C4-2B (cell line): ENCODE data around the gene SSC5D.

Experiments
- ZFX ChIP-seq: fragments of 450-650 bp; IDR thresholded peaks from 2 replicates; pipeline ENCODE4 v1.6.1; 2017
- TF ChIP-seq, protein P1 (sequence below): fragments of 450-650 bp; conservative IDR thresholded peaks from 2 replicates; pipeline ENCODE4 v1.5.1; 2017; ENCODE audit warnings: mild to moderate bottlenecking

DNA sequence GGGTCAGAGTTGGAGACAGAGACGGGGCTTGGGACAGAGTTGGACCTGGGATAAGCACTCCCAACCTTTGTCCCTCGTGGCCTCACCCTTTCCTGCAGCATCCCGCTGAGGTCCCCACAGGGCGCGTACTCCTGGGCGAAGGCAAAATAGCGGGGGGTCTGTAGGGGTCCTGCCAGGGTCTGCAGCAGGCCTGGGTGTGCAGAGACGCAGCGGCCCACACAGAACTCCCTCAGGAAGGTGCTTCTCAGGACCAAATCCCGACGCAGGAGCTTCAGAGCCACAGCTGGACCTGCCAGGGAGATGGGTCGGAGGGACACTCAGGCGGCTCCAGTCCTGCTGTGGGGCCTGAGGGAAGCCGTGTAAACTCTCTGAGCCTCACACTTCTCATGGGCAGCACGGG lies 55.8 kb downstream of the SSC5D start:
- TF ChIP-seq, protein P1, sequence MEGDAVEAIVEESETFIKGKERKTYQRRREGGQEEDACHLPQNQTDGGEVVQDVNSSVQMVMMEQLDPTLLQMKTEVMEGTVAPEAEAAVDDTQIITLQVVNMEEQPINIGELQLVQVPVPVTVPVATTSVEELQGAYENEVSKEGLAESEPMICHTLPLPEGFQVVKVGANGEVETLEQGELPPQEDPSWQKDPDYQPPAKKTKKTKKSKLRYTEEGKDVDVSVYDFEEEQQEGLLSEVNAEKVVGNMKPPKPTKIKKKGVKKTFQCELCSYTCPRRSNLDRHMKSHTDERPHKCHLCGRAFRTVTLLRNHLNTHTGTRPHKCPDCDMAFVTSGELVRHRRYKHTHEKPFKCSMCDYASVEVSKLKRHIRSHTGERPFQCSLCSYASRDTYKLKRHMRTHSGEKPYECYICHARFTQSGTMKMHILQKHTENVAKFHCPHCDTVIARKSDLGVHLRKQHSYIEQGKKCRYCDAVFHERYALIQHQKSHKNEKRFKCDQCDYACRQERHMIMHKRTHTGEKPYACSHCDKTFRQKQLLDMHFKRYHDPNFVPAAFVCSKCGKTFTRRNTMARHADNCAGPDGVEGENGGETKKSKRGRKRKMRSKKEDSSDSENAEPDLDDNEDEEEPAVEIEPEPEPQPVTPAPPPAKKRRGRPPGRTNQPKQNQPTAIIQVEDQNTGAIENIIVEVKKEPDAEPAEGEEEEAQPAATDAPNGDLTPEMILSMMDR = no peak
- no peak for TF ChIP-seq ZFX
